Nephron progenitor cell (in vitro differentiated cells): Measurements from ENCODE around the gene CREB3L2.
A peak's percentile ranks its signal among the peaks of the same experiment; 100 is the strongest.

Source experiments
- DNase-seq: peaks from one replicate; pipeline ENCODE4 v3.0.0; 2021
- H3K27ac Mint-ChIP-seq: 2 replicates; pipeline ENCODE4 v1.8.0; 2021; ENCODE audit warnings: mild to moderate bottlenecking, moderate library complexity, mixed read lengths
- H3K27me3 Mint-ChIP-seq: 2 replicates; pipeline ENCODE4 v1.8.0; 2021; ENCODE audit warnings: mild to moderate bottlenecking, low read depth, mixed read lengths; ENCODE audit not compliant: poor library complexity
- H3K36me3 Mint-ChIP-seq: 2 replicates; pipeline ENCODE4 v1.8.0; 2021; ENCODE audit warnings: low read depth, mixed read lengths
- H3K4me1 Mint-ChIP-seq: 2 replicates; pipeline ENCODE4 v1.8.0; 2021; ENCODE audit warnings: mixed read lengths
- H3K4me3 Mint-ChIP-seq: 2 replicates; pipeline ENCODE4 v1.8.0; 2021; ENCODE audit warnings: mild to moderate bottlenecking, moderate library complexity, mixed read lengths
- H3K9me3 Mint-ChIP-seq: 2 replicates; pipeline ENCODE4 v1.8.0; 2021; ENCODE audit warnings: mild to moderate bottlenecking, moderate library complexity, mixed read lengths
- CTCF ChIP-seq: fragments of 200-600 bp; sonication (generic); IDR thresholded peaks from 2 replicates; pipeline ENCODE4 v1.5.0; 2021; ENCODE audit warnings: antibody characterized with exemption

CREB3L2 gene

GRCh38 chr7:137873979-137874777, 127.7 kb downstream of the CREB3L2 start:
- no peaks in the 10 kb centered on the region for H3K27me3 Mint-ChIP-seq
- H3K27ac Mint-ChIP-seq: peak overlapping the region; percentile 29
- peaks cover 84% of the 10 kb centered on the region for H3K36me3 Mint-ChIP-seq
- no peak overlapping the region for H3K4me3 Mint-ChIP-seq
- no peak for DNase-seq
- H3K9me3 Mint-ChIP-seq: peaks cover 6% of the 10 kb centered on the region
- peaks cover 45% of the 10 kb centered on the region for H3K4me1 Mint-ChIP-seq
- no peak for TF ChIP-seq CTCF

- peaks cover 80% of the 10 kb centered on the region for H3K36me3 Mint-ChIP-seq
- TF ChIP-seq CTCF: no peak
Measured at GRCh38 chr7:137873524-137873923, 128.4 kb downstream of the CREB3L2 start.

GRCh38 chr7:137871170-137871915, 130.5 kb downstream of the CREB3L2 start:
- Mint-ChIP-seq H3K4me1 (peaks cover 30% of the 10 kb centered on the region), H3K27me3 (no peaks in the 10 kb centered on the region), H3K36me3 (peaks cover 81% of the 10 kb centered on the region), H3K27ac (peak overlapping the region; percentile 60), H3K4me3 (no peak overlapping the region), H3K9me3 (peaks cover 24% of the 10 kb centered on the region)
- no peak for TF ChIP-seq CTCF
- no peak for DNase-seq

More at GRCh38 chr7:137873524-137873923, 128.4 kb downstream of the CREB3L2 start:
- H3K27ac Mint-ChIP-seq: no peak overlapping the region
- H3K4me1 Mint-ChIP-seq: peaks cover 40% of the 10 kb centered on the region
- peaks cover 8% of the 10 kb centered on the region for H3K9me3 Mint-ChIP-seq
- no peak for DNase-seq
- no peak overlapping the region for H3K4me3 Mint-ChIP-seq
- H3K27me3 Mint-ChIP-seq: no peaks in the 10 kb centered on the region

- Mint-ChIP-seq H3K27ac (no peak overlapping the region), H3K36me3 (peaks cover 81% of the 10 kb centered on the region), H3K4me1 (peaks cover 23% of the 10 kb centered on the region), H3K27me3 (no peaks in the 10 kb centered on the region), H3K9me3 (peaks cover 30% of the 10 kb centered on the region), H3K4me3 (no peak overlapping the region)
- TF ChIP-seq CTCF: no peak
- DNase-seq: no peak
Measured at GRCh38 chr7:137870684-137871083, 131.2 kb downstream of the CREB3L2 start.

GRCh38 chr7:137870078-137870477, 131.8 kb downstream of the CREB3L2 start:
- Mint-ChIP-seq H3K27me3 (no peaks in the 10 kb centered on the region), H3K9me3 (peaks cover 36% of the 10 kb centered on the region), H3K36me3 (peaks cover 81% of the 10 kb centered on the region), H3K4me3 (no peak overlapping the region), H3K4me1 (peaks cover 17% of the 10 kb centered on the region), H3K27ac (no peak overlapping the region)
- no peak for TF ChIP-seq CTCF
- DNase-seq: no peak
